T-helper 2 cell (primary cell): ENCODE results near the gene GPATCH1.
"Not testable (repeated sequence)": the region's sequence is repeated elsewhere in the genome, so short reads cannot be mapped to it uniquely, and the experiment has no call there.

Experiments used
- DNase-seq, 5 experiments: peaks; one replicate each; pipeline versions ENCODE4 v3.0.0 to v3.0.0-alpha.2; 2012 to 2022
- total RNA-seq, 2 donors: gene quantifications; one replicate each; lab custom pipeline; 2026; lab: John Stamatoyannopoulos, UW

GPATCH1 gene
- total RNA-seq: 7.5 to 24.2 reads per million in 2 donors

GRCh38 chr19:33080761-33081681 is at the start of gene GPATCH1:
TSS of gene GPATCH1 (plus strand) at chr19:33081181. CDS start at chr19:33081194, 13 bp downstream.
- peak; percentile 74 to 88 (median 77) for DNase-seq

GRCh38 chr19:33032218-33032781 is 48.7 kb upstream of the GPATCH1 start:
- DNase-seq: no peak

GRCh38 chr19:33035461-33035860 is 45.5 kb upstream of the GPATCH1 start:
- DNase-seq: no peak

- not testable (repeated sequence) for DNase-seq
These were observed 44.4 kb upstream of the GPATCH1 start for GRCh38 chr19:33036370-33037167.

- DNase-seq: peak in 1 of 5 experiments; percentile 44
These were observed 43.6 kb upstream of the GPATCH1 start for GRCh38 chr19:33037168-33038025.

- no peak for DNase-seq
These were observed 41.8 kb upstream of the GPATCH1 start for GRCh38 chr19:33039108-33039599.

GRCh38 chr19:33039815-33040214 is 41.2 kb upstream of the GPATCH1 start:
- DNase-seq: no peak

GRCh38 chr19:33040994-33041827 is 39.8 kb upstream of the GPATCH1 start:
- DNase-seq: no peak

GRCh38 chr19:33041828-33042160 is 39.2 kb upstream of the GPATCH1 start:
- not testable (repeated sequence) for DNase-seq

- no peak for DNase-seq
These were observed 33.6 kb upstream of the GPATCH1 start for GRCh38 chr19:33047422-33047821.

- DNase-seq: no peak
These were observed 31.9 kb upstream of the GPATCH1 start for GRCh38 chr19:33048806-33049676.

- DNase-seq: no peak
These were observed 30.9 kb upstream of the GPATCH1 start for GRCh38 chr19:33050110-33050509.

- no peak for DNase-seq
These were observed 28.5 kb upstream of the GPATCH1 start for GRCh38 chr19:33052352-33052972.

- DNase-seq: no peak
These were observed 26.4 kb upstream of the GPATCH1 start for GRCh38 chr19:33054623-33055022.

GRCh38 chr19:33055718-33056117 is 25.3 kb upstream of the GPATCH1 start:
- DNase-seq: no peak

- no peak for DNase-seq
These were observed 20.4 kb upstream of the GPATCH1 start for GRCh38 chr19:33060586-33060985.

- DNase-seq: no peak
These were observed 18.1 kb upstream of the GPATCH1 start for GRCh38 chr19:33062902-33063301.

- no peak for DNase-seq
These were observed 17.6 kb upstream of the GPATCH1 start for GRCh38 chr19:33063356-33063752.

GRCh38 chr19:33063753-33064457 is 17.1 kb upstream of the GPATCH1 start:
- DNase-seq: no peak
